GM12878 (cell line): ENCODE data around the gene PKP3. TPM values are rescaled to one million over a fixed set of nuclear protein-coding genes. Genes with fewer than 3 reads are reported as not detected.
A peak's percentile ranks its signal among the peaks of the same experiment; 100 is the strongest.

ENCODE experiments used
- ATAC-seq: fragments of 200-7000 bp; cut with Tn5 transposase; 3 replicates; pipeline ENCODE4 v1.9.1; 2020; ENCODE audit warnings: mild to moderate bottlenecking, moderate library complexity
- BruUV-seq: library from RNA; stranded (reverse); fragments of 400-500 nt; replicated peaks from 2 replicates; lab custom pipeline; 2021; lab: Mats Ljungman, UMichigan
- CTCF ChIA-PET: fragments of 300-600 bp; sonication (Branson Sonifier 250); formaldehyde crosslinking; extraction: SDS; loops from one replicate; lab custom pipeline; 2021; ENCODE audit warnings: inconsistent platforms; lab: Yijun Ruan, JAX
- POLR2A ChIA-PET: fragments of 350-600 bp; formaldehyde crosslinking; extraction: SDS; loops from one replicate; lab custom pipeline; 2021; ENCODE audit warnings: inconsistent platforms; lab: Charles Lee
- RAD21 ChIA-PET: fragments of 300-600 bp; sonication (Branson Sonifier 250); formaldehyde crosslinking; loops from one replicate; lab custom pipeline; 2023; ENCODE audit warnings: antibody characterized with exemption; ENCODE audit not compliant: unreplicated experiment; lab: Charles Lee
- SMC1A ChIA-PET: fragments of 300-600 bp; sonication (Branson Sonifier 250); formaldehyde crosslinking; loops from one replicate; lab custom pipeline; 2023; ENCODE audit not compliant: unreplicated experiment, uncharacterized antibody; lab: Charles Lee
- DNase-seq: peaks from one replicate; pipeline ENCODE4 v3.0.0-alpha.2; 2011; ENCODE audit warnings: low read depth, low spot score
- FAIRE-seq: peaks from 3 replicates; lab custom pipeline; 2011; peaks lifted over from hg19 to GRCh38; lab: Jason Lieb, UNC
- H2AFZ ChIP-seq: 2 replicates; pipeline ENCODE4 v1.6.0; 2011; ENCODE audit warnings: low read depth, low read length, control low read depth; ENCODE audit not compliant: control insufficient read depth
- H3K27ac ChIP-seq: 2 replicates; pipeline ENCODE4 v1.5.1; 2011; ENCODE audit warnings: control low read depth; ENCODE audit not compliant: control insufficient read depth, insufficient read depth
- H3K27me3 ChIP-seq, 2 experiments: replicated peaks in 1 of 2; 2 replicates each; pipeline versions ENCODE4 v1.6.0 to v1.6.1; 2011; ENCODE audit warnings: low read length in 1 of 2; ENCODE audit not compliant: control insufficient read depth in 2 of 2, insufficient read depth in 2 of 2
- H3K36me3 ChIP-seq, 2 experiments: 2 replicates each; pipeline ENCODE4 v1.5.1; 2011; ENCODE audit warnings: low read length in 1 of 2; ENCODE audit not compliant: control insufficient read depth in 2 of 2, insufficient read depth in 2 of 2
- H3K4me1 ChIP-seq: 2 replicates; pipeline ENCODE4 v1.6.1; 2011; ENCODE audit warnings: mild to moderate bottlenecking, low read length, moderate library complexity, mixed read lengths; ENCODE audit not compliant: control insufficient read depth, insufficient read depth
- H3K4me2 ChIP-seq: 2 replicates; pipeline ENCODE4 v1.6.0; 2011; ENCODE audit warnings: control low read depth; ENCODE audit not compliant: control insufficient read depth, insufficient read depth
- H3K4me3 ChIP-seq: fragments of 200-600 bp; sonication (generic); 2 replicates; pipeline ENCODE4 v1.5.1; 2016
- H3K79me2 ChIP-seq: 2 replicates; pipeline ENCODE4 v1.6.0; 2011; ENCODE audit warnings: low read length; ENCODE audit not compliant: control insufficient read depth, insufficient read depth
- H3K9ac ChIP-seq: 2 replicates; pipeline ENCODE4 v1.8.0; 2011; ENCODE audit warnings: low read length, control low read depth, mixed read lengths; ENCODE audit not compliant: control insufficient read depth, insufficient read depth
- H3K9me3 ChIP-seq: replicated peaks from 3 replicates; pipeline ENCODE4 v1.5.1; 2011; ENCODE audit warnings: mild to moderate bottlenecking, low read length; ENCODE audit not compliant: control insufficient read depth, insufficient read depth
- H4K20me1 ChIP-seq: 2 replicates; pipeline ENCODE4 v1.6.0; 2011; ENCODE audit not compliant: control insufficient read depth, insufficient read depth
- CREM ChIP-seq: IDR thresholded peaks from 2 replicates; pipeline ENCODE4 v1.6.1; 2014; ENCODE audit warnings: antibody characterized with exemption, low read depth
- EGR1 ChIP-seq, 2 experiments: IDR thresholded peaks; 1 replicate in 1 of 2; 2 replicates in 1 of 2; pipeline ENCODE4 v1.6.1; 2011 to 2012; ENCODE audit warnings: low read depth in 2 of 2, low read length in 2 of 2, borderline replicate concordance in 1 of 2, mild to moderate bottlenecking in 1 of 2, moderate library complexity in 1 of 2
- ELK1 ChIP-seq: IDR thresholded peaks from 2 replicates; pipeline ENCODE4 v1.6.1; 2012; ENCODE audit warnings: low read depth, low read length, improper control_type of control experiment
- HDAC6 ChIP-seq: fragments of 200-600 bp; sonication (generic); IDR thresholded peaks from one replicate; pipeline ENCODE4 v1.8.0; 2017; ENCODE audit warnings: antibody characterized with exemption; ENCODE audit not compliant: unreplicated experiment
- PAX5 ChIP-seq: IDR thresholded peaks from 2 replicates; pipeline ENCODE4 v1.6.1; 2011; ENCODE audit warnings: low read depth, low read length, borderline replicate concordance
- PBX3 ChIP-seq: IDR thresholded peaks from 2 replicates; pipeline ENCODE4 v1.6.1; 2011; ENCODE audit warnings: mild to moderate bottlenecking, low read depth, low read length, moderate library complexity; ENCODE audit not compliant: insufficient replicate concordance
- PRDM15 ChIP-seq: fragments of 450-650 bp; formaldehyde crosslinking; IDR thresholded peaks from 2 replicates; pipeline ENCODE4 v1.4.0; 2020; ENCODE audit warnings: mild to moderate bottlenecking, moderate library complexity
- RAD21 ChIP-seq: IDR thresholded peaks from 2 replicates; pipeline ENCODE4 v1.6.1; 2011; ENCODE audit warnings: mild to moderate bottlenecking, low read depth, low read length, moderate library complexity; ENCODE audit not compliant: insufficient read depth
- SKIL ChIP-seq: fragments of 450-650 bp; IDR thresholded peaks from 2 replicates; pipeline ENCODE4 v1.6.1; 2017; ENCODE audit warnings: mild to moderate bottlenecking, low read depth, inconsistent platforms; ENCODE audit not compliant: poor library complexity, severe bottlenecking
- SMAD5 ChIP-seq: IDR thresholded peaks from 2 replicates; pipeline ENCODE4 v1.6.1; 2016; ENCODE audit warnings: antibody characterized with exemption, low read depth
- TCF12 ChIP-seq: IDR thresholded peaks from 2 replicates; pipeline ENCODE4 v1.6.1; 2011; ENCODE audit warnings: low read depth, mild to moderate bottlenecking, low read length
- WGBS: methylation state at CpG from one replicate; pipeline ENCODE4 v1.1.6; 2016; ENCODE audit warnings: low lambda C conversion rate; ENCODE audit not compliant: insufficient replicate concordance, insufficient coverage; ENCODE audit errors: missing lambda C conversion rate; 5-methylcytosine and 5-hydroxymethylcytosine counted together
- in situ Hi-C: fragments of 300-500 bp; cut with MboI; formaldehyde crosslinking; loops from 9 replicates; pipeline ENCODE4 v1.14.3; 2018; ENCODE audit warnings: mixed read lengths
- intact Hi-C: fragments of 100-400 bp; cut with micrococcal nuclease; formaldehyde crosslinking; loops from one replicate; pipeline ENCODE4 v1.14.2; 2022; ENCODE audit not compliant: unreplicated experiment
- polyA plus RNA-seq, 11 experiments: library from polyadenylated mRNA; depleted of rRNA in 4 of 11; unstranded in 6 of 11; stranded (reverse) in 5 of 11; fragments of >200 nt; fragmentation: Nextera tagmentation in 4 of 11; fragmentation: Illumina TruSeq in 1 of 11; extraction: Ambion mirVana in 4 of 11; extraction: Trizol in 1 of 11; gene quantifications; 1 replicate in 1 of 11; 2 replicates in 10 of 11; pipeline versions ENCODE4 v1.2.1 to v1.2.3, GENCODE V29; 2011 to 2016; ENCODE audit warnings: inconsistent platforms in 2 of 11, missing spikeins in 2 of 11, low read depth in 1 of 11
- total RNA-seq, 4 experiments: library from RNA; depleted of rRNA in 3 of 4; stranded (reverse); fragments of >200 nt in 3 of 4; fragmentation: Illumina TruSeq in 1 of 4; extraction: Trizol in 1 of 4; gene quantifications; 2 replicates each; pipeline versions ENCODE4 v1.2.1 to v1.2.3, GENCODE V29; 2013 to 2021

Gene PKP3
- total and polyA plus RNA-seq, 10 of the 15 experiments (the other 5 are each of a cell fraction or from before 2014, with no cell fraction given): 0.45 to 0.90 TPM; not detected in 8

GRCh38 chr11:406796-407650 is 13.0 kb downstream of the PKP3 start:
- 2% methylated on average over 65 of the region's 91 CpGs for WGBS
- H3K27me3 ChIP-seq: no peaks in the 10 kb centered on the region
- ChIA-PET RAD21 (interaction anchor here (0.8 to 2.4 kb wide), 7 partner anchors 19 to 139 kb away, joined by 3 to 17 read pairs (median 5); partner anchors contain the start of gene PTDSS2), SMC1A (interaction anchor here (0.7 kb wide), 1 partner anchor 35 kb away, joined by 3 read pairs; the partner anchor contains the start of gene ANO9), POLR2A (interaction anchor here (0.5 to 1.8 kb wide), 3 partner anchors 29 to 100 kb away, joined by 3 to 10 read pairs (median 4); partner anchors contain the start of gene RNH1), CTCF (interaction anchor here (1.0 to 2.1 kb wide), 3 partner anchors 42 to 112 kb away, joined by 4 to 19 read pairs (median 4); partner anchors contain the start of gene PTDSS2)
- intact Hi-C loops: no loop called here
- no peaks in the 10 kb centered on the region for H3K79me2 ChIP-seq
- in situ Hi-C loops: no loop called here
- peak overlapping the region; percentile 68 for H2AFZ ChIP-seq
- DNase-seq: peak; percentile 37
- no peaks in the 10 kb centered on the region for H3K9me3 ChIP-seq
- H3K9ac ChIP-seq: peak overlapping the region; percentile 29; the same call in 1 of the 2 replicates
- H3K36me3 ChIP-seq: no peaks in the 10 kb centered on the region
- peaks cover 6% of the 10 kb centered on the region; the same call in 1 of the 2 replicates for H3K4me1 ChIP-seq
- peak overlapping the region; percentile 44 for H3K27ac ChIP-seq
- no peaks in the 10 kb centered on the region for H4K20me1 ChIP-seq
- peak overlapping the region; percentile 44; the same call in 1 of the 2 replicates for H3K4me3 ChIP-seq
- FAIRE-seq: peak; percentile 35
- BruUV-seq: no TSS peak
- H3K4me2 ChIP-seq: peak overlapping the region; percentile 81
- peak; percentile 93 for ATAC-seq
- TF ChIP-seq PBX3: no peak
- no peak for TF ChIP-seq PAX5
- no peak for TF ChIP-seq PRDM15 (CRISPR knock-in tag)
- TF ChIP-seq HDAC6: no peak
- TF ChIP-seq ELK1: 0 out of 2 replicates have a peak, but pooled peaks have one; percentile 23
- TF ChIP-seq SKIL: no peak
- TF ChIP-seq CREM: 0 out of 2 replicates have a peak, but pooled peaks have one; percentile 20
- TF ChIP-seq EGR1 (IDR thresholded peaks at IDR 0.05; ENCODE audit: borderline replicate concordance in 1 of 2, low read depth in 2 of 2, low read length in 2 of 2): peak in 1 of 2 experiments; percentile 73; a peak in 1 of 3 replicates
- TF ChIP-seq TCF12: 0 out of 2 replicates have a peak, but pooled peaks have one; percentile 48
- TF ChIP-seq RAD21: peak; percentile 37; the same call in 1 of the 2 replicates
- no peak for TF ChIP-seq SMAD5
